ENCODE measurements around the gene TGFBRAP1.

GRCh38 chr2:105279126-105279525, 50.4 kb downstream of the TGFBRAP1 start:
- TF ChIP-seq CTCF (IDR thresholded peaks at IDR 0.05) (no peak), POLR2A (IDR thresholded peaks at IDR 0.05) (no peak)
